Astrocyte of the cerebellum (primary cell): ENCODE measurements around the gene KRT35.
A peak's percentile ranks its signal among the peaks of the same experiment; 100 is the strongest.

Experiments
- DNase-seq: peaks from one replicate; pipeline ENCODE4 v3.0.0-alpha.2; 2011; ENCODE audit warnings: low read depth
- H3K4me3 ChIP-seq: 2 replicates; pipeline ENCODE4 v1.5.1; 2011; ENCODE audit warnings: mild to moderate bottlenecking, low read depth, low read length, moderate library complexity
- in situ Hi-C: cut with HindIII; loops from 2 replicates; pipeline ENCODE4 v1.10.0; 2017; ENCODE audit warnings: low sequenced_read_pairs
- TF ChIP-seq, protein P1 (sequence below): IDR thresholded peaks from 2 replicates; pipeline ENCODE4 v1.5.1; 2012; ENCODE audit warnings: low read length, low read depth, moderate library complexity, mild to moderate bottlenecking; ENCODE audit errors: missing control alignments

Gene KRT35

DNA sequence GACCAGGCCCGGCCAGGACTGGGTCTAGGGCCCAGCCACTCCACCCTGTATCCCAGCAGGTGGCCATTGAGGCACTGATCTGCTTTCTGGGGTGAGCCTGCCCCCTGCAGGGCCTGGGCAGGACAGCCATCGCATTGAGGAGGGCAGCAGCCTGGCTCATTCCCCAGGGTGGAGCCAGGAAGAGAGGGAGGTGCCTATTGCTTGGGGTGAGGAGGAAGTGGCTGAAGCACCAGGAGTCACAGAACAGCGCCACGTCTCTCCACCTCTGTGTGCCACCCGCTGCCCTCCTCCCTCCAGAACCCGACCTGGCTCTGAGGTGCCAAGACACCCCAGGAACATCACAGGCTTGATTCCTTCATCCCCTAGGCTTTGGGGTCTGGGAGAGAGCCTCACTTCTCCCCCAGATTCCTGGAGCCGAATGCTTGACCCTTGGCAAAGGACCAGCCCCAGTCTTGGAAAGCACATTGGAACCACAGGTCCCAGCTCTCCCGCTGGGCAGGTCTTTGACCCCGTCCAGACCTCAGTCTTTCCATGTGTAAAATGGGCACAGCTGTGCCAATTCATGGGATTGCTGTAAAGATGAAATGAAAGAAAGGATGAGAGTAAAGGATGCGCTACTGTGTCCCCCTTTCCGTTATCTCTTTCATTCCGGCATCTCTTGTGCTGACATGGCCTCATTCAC is 16.0 kb upstream of the KRT35 start:
- no peak overlapping the region for H3K4me3 ChIP-seq

DNA sequence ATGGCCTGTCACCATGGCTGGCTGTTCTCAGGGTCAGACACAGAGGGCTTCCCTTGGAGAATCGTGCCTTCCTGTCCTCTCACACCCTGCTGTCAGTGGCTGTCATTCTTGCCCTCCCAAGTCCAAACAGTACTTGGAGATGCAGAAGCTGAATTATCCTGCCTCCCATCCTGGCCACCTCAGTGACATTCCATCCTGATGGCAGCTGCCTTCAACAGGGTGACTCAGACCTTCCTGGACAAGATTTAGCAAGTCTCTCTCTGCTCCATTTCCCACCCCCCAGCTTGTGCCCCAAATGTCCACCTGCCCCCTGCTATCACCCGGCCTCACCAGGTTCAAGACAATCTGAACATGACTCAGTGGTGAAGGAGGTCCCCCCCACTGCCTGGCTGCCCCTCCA is 13.6 kb upstream of the KRT35 start:
- in situ Hi-C loops = no loop called here
- TF ChIP-seq, protein P1, sequence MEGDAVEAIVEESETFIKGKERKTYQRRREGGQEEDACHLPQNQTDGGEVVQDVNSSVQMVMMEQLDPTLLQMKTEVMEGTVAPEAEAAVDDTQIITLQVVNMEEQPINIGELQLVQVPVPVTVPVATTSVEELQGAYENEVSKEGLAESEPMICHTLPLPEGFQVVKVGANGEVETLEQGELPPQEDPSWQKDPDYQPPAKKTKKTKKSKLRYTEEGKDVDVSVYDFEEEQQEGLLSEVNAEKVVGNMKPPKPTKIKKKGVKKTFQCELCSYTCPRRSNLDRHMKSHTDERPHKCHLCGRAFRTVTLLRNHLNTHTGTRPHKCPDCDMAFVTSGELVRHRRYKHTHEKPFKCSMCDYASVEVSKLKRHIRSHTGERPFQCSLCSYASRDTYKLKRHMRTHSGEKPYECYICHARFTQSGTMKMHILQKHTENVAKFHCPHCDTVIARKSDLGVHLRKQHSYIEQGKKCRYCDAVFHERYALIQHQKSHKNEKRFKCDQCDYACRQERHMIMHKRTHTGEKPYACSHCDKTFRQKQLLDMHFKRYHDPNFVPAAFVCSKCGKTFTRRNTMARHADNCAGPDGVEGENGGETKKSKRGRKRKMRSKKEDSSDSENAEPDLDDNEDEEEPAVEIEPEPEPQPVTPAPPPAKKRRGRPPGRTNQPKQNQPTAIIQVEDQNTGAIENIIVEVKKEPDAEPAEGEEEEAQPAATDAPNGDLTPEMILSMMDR = no peak
- no peak for DNase-seq
- H3K4me3 ChIP-seq = no peak overlapping the region

More for the DNA sequence above, 16.0 kb upstream of the KRT35 start:
- TF ChIP-seq, protein P1 = peak; percentile 50
- in situ Hi-C loops = no loop called here
- no peak for DNase-seq

DNA sequence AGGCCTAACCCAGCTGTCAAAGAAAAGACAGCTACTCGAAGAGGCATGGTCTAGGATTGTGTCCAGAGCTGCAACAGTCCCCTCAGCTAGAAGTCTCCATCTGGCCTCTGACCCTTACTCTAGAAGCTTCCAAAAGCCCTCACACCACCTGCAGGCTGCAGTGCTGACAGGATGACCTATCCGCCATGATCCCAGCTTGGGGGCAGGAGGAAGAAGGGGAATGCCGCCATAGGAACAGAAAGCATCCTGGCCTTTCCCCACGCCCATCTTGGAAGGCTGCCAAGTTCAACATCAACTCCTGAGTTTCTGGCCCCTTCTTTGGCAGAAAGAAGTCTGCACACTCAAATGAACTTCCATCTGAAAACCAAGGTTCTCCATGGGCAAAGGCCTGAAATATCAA is 11.8 kb upstream of the KRT35 start:
- in situ Hi-C loops = no loop called here
- TF ChIP-seq, protein P1 = no peak
- DNase-seq = peak; percentile 19
- H3K4me3 ChIP-seq = no peak overlapping the region

DNA sequence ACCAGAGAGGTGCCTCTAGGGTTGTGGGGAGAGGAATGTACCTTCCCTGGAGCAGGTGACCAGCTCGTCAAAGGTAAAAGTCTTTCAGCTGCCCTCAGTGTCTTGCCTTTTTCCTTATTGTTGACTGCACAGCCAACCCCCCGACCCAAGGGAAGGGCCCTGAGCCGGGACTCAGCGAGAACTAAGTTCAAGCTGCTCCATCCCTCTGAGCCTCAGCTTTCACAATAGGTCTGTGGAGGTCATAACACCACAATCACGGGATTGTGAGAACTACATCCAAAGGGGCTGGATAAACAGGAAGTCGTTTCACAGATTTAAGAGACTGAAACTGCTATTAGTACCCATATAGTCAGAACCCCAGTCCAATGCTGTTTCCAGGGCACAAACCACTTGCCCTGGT is 11.4 kb upstream of the KRT35 start:
- no peak overlapping the region for H3K4me3 ChIP-seq
- DNase-seq = no peak
- in situ Hi-C loops = no loop called here
- TF ChIP-seq, protein P1 = no peak

DNA sequence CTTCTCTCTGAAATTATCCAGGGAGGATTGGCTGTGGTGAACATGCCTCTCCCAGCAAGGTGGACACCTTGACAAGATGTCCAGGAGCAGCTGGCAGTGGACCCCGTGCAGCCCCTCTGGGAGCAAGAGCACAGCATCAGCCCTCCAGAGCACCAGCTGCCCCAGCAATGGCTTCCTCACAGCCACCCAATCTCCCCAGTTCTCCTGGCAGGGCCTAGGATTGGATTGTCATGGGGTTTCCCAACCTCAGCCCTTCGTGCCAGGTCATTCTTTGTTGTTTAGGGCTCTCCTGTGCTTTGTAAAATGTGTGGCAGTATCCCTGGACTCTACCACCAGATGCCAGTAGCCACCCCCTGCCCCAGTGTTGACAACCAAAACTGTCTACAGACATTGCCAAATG is 10.5 kb upstream of the KRT35 start:
- no peak for DNase-seq
- in situ Hi-C loops = no loop called here
- no peak overlapping the region for H3K4me3 ChIP-seq
- TF ChIP-seq, protein P1 = no peak

DNA sequence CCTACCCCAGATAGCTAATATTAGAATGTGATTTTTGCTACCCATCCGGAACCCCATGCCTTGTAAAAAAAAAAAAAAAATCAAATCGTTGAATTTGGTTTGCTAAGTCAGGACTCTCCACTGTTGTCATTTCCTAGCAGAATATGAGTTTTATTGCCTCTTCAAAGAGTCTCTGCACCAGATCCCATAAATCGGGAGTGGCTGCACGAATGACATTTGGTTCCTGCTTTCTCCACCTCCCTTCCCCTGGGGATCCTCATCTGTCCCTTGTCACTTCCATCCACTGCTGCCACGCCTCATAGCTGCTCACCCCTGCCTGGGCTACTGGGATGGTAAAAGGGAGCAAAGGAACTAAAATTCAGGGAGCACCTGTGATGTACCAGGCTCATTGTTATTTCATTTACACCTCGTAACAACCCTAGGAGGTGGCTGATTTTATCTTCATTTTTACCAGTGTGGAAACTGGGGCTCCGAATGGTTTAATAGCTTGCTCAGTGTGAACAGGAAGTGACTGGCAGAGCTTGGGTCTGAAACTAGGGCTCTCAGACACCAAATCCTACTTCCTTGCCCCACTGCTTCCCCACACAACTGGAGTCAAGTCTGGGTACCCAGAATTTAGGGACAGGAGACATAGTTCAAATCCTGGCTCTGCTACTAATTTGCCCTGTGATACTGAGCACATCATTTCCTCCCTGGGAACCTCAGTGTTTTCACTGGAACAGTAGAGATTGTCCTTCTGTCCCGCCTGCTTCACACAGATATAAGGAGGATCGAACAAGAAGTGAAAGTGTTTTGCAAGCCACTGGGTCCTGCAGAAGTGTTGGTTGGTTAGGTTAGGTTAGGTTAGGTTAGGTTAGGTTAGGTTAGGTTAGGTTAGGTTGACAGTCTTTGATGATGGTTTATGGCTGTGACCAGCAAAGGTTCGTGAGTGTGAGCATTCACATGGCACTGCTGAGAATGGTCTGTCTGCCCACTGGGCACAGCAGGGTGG is 9.3 kb upstream of the KRT35 start:
- TF ChIP-seq, protein P1 = no peak
- no peak overlapping the region for H3K4me3 ChIP-seq
- in situ Hi-C loops = no loop called here
- DNase-seq = no peak
